ENCODE results near the gene DOCK1.

Gene DOCK1

DNA sequence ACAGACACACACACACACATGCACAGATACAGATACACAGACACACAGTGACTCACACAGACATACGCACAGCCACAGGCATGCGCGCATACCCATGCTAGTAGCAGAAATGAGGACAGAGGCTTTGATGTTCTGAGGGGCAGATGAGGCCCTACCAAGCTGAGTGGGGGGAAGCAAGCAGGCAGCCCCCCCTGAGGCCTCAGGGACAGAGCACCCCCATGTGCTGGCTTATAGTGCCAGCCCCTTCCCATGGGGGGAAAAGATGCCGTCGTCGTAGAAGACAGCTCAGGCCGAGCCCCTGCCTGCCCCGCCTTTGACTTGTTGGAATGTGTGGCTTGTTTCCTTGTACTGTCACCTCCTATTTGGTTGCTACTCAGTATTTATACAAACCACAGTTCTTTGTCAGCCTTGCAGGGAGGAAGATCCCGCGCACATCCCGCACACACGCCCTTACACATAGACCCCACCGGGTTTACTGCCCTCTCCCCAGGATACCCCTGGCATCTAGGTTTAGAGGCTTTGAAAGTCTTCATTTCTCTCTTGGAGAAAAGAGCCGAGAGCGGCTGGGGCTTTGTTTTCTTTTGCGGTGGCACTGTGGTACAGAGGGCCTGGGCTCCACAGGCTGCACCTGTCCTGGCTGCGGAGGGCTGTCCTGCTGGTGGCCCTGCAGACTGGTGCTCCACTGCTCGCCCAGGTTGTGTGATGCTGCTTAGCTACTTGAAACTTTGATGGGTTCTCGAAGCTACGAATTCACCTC, 112.5 kb downstream of the DOCK1 start:
- Histone ChIP-seq H3K4me3 (IDR thresholded peaks at IDR 0.05; ENCODE audit: insufficient read depth, low read depth, low read length) (no peak overlapping the region), H4K20me1 (ENCODE audit: insufficient read depth) (no peaks in the 10 kb centered on the region), H3K4me2 (no peak overlapping the region), H3K79me2 (ENCODE audit: insufficient read depth, low read depth) (no peaks in the 10 kb centered on the region), H3K9ac (no peak overlapping the region), H2AFZ (ENCODE audit: low read depth) (no peak overlapping the region), H3K27me3 (ENCODE audit: insufficient read depth, low read depth) (no peaks in the 10 kb centered on the region), H3K4me1 (ENCODE audit: low read depth, poor library complexity, severe bottlenecking) (no peaks in the 10 kb centered on the region), H3K27ac (no peak overlapping the region), H3K36me3 (ENCODE audit: insufficient read depth) (no peaks in the 10 kb centered on the region)
- TF ChIP-seq CTCF (conservative IDR thresholded peaks at IDR 0.05; ENCODE audit: low read depth, low read length) = no peak

- TF ChIP-seq CTCF (conservative IDR thresholded peaks at IDR 0.05; ENCODE audit: low read depth, low read length) = no peak
- Histone ChIP-seq H3K4me1 (ENCODE audit: low read depth, poor library complexity, severe bottlenecking) (no peaks in the 10 kb centered on the region), H3K27me3 (ENCODE audit: insufficient read depth, low read depth) (no peaks in the 10 kb centered on the region), H2AFZ (ENCODE audit: low read depth) (no peak overlapping the region), H3K4me2 (no peak overlapping the region), H3K79me2 (ENCODE audit: insufficient read depth, low read depth) (no peaks in the 10 kb centered on the region), H3K4me3 (IDR thresholded peaks at IDR 0.05; ENCODE audit: insufficient read depth, low read depth, low read length) (no peak overlapping the region), H3K9ac (no peak overlapping the region), H3K36me3 (ENCODE audit: insufficient read depth) (no peaks in the 10 kb centered on the region), H3K27ac (no peak overlapping the region), H4K20me1 (ENCODE audit: insufficient read depth) (no peaks in the 10 kb centered on the region)
These were observed 113.0 kb downstream of the DOCK1 start for GRCh38 chr10:127018298-127018650.

DNA sequence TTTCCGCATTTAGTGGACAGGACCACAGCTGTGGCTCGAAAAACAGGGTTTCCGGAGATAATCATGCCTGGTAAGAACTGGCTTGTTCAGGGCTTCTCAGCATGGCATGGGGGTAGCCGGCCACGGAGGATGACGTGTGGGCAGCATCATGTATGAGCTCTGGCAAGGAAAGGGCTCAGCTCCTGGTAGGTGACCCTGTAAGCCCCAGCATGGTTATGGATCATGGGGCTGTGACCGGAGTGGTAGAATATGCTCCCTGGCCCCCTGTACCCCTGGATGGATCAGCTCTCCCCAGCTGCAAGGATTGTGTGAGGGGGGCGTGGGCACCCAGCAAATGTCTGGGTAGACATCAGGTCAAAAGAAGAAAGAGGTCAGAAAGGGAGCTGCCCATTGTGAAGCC, 113.5 kb downstream of the DOCK1 start:
- TF ChIP-seq CTCF (conservative IDR thresholded peaks at IDR 0.05; ENCODE audit: low read depth, low read length) = no peak
- Histone ChIP-seq H3K4me1 (ENCODE audit: low read depth, poor library complexity, severe bottlenecking) (no peaks in the 10 kb centered on the region), H3K4me2 (no peak overlapping the region), H3K79me2 (ENCODE audit: insufficient read depth, low read depth) (no peaks in the 10 kb centered on the region), H3K27ac (no peak overlapping the region), H4K20me1 (ENCODE audit: insufficient read depth) (no peaks in the 10 kb centered on the region), H3K9ac (no peak overlapping the region), H3K27me3 (ENCODE audit: insufficient read depth, low read depth) (no peaks in the 10 kb centered on the region), H3K36me3 (ENCODE audit: insufficient read depth) (no peaks in the 10 kb centered on the region), H3K4me3 (IDR thresholded peaks at IDR 0.05; ENCODE audit: insufficient read depth, low read depth, low read length) (no peak overlapping the region), H2AFZ (ENCODE audit: low read depth) (no peak overlapping the region)

DNA sequence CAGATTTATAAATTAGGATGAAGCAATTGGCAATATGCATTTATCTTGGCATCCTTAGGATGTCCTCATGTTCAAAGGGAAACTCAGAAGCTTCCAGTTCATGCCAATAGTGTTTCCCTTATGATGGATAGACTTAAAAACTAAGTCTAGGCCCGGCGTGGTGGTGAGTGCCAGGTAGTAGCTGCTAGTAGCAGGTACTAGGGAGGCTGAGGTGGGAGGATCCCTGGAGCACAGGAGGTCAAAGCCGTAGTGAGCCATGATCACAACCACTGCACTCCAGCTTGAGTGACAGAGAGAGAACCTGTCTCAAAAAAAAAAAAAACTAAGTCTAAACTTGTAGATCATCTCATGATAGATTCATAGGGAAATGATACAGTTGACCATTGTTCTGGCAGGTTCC, 115.0 kb downstream of the DOCK1 start:
- no peaks in the 10 kb centered on the region for H3K4me1 ChIP-seq (ENCODE audit: low read depth, poor library complexity, severe bottlenecking)

More for the DNA sequence above, 115.0 kb downstream of the DOCK1 start:
- Histone ChIP-seq H2AFZ (ENCODE audit: low read depth) (no peak overlapping the region), H3K9ac (no peak overlapping the region), H3K4me2 (no peak overlapping the region), H3K4me3 (IDR thresholded peaks at IDR 0.05; ENCODE audit: insufficient read depth, low read depth, low read length) (no peak overlapping the region), H3K27me3 (ENCODE audit: insufficient read depth, low read depth) (no peaks in the 10 kb centered on the region), H3K79me2 (ENCODE audit: insufficient read depth, low read depth) (no peaks in the 10 kb centered on the region), H3K36me3 (ENCODE audit: insufficient read depth) (no peaks in the 10 kb centered on the region), H4K20me1 (ENCODE audit: insufficient read depth) (no peaks in the 10 kb centered on the region), H3K27ac (no peak overlapping the region)
- TF ChIP-seq CTCF (conservative IDR thresholded peaks at IDR 0.05; ENCODE audit: low read depth, low read length) = no peak

Measured in KMS-11 (cell line).